Measurements from ENCODE around the gene PPIE.
"Not testable (repeated sequence)": the region's sequence is repeated elsewhere in the genome, so short reads cannot be mapped to it uniquely, and the experiment has no call there.

DNA sequence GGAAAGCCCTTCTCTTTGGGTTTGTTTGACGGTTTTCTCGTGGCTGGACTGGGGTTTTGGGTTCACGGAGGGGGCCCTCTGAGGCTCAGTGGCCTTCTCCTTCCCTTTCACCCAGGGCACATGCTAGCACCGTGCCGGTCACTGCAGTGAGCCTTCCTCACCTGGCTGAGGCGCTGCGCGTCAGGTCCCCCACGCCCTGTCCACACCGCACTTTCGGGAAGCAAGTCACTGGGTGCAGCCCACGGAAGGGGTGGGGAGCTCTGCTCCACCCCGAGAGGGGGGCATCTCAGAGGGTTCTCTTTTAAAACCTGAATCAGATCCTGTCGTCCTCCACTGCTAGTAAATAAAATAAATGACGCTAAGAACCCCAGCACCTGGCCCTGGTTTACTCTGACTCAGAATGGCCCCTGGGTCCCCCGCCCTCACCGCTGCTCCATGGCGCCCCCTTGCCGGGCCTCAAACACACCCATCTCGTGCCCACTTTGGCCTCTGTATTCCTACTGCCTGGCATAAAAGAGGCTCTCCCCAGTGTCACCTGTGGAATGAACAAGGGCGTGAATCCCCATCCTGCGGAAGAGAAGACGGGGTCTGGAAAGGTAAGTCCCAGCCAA is 34.8 kb downstream of the PPIE start:
- TF ChIP-seq POLR2A (IDR thresholded peaks at IDR 0.05; ENCODE audit: low read length); GATA1 (IDR thresholded peaks at IDR 0.05; ENCODE audit: low read depth, low read length): not testable (repeated sequence)
